ENCODE measurements around the gene NTRK3.

- TF ChIP-seq, protein P1, sequence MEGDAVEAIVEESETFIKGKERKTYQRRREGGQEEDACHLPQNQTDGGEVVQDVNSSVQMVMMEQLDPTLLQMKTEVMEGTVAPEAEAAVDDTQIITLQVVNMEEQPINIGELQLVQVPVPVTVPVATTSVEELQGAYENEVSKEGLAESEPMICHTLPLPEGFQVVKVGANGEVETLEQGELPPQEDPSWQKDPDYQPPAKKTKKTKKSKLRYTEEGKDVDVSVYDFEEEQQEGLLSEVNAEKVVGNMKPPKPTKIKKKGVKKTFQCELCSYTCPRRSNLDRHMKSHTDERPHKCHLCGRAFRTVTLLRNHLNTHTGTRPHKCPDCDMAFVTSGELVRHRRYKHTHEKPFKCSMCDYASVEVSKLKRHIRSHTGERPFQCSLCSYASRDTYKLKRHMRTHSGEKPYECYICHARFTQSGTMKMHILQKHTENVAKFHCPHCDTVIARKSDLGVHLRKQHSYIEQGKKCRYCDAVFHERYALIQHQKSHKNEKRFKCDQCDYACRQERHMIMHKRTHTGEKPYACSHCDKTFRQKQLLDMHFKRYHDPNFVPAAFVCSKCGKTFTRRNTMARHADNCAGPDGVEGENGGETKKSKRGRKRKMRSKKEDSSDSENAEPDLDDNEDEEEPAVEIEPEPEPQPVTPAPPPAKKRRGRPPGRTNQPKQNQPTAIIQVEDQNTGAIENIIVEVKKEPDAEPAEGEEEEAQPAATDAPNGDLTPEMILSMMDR (IDR thresholded peaks at IDR 0.05), result no peak
- no peak for TF ChIP-seq POLR2A (IDR thresholded peaks at IDR 0.05)
Observed at GRCh38 chr15:88057836-88058235, 198.7 kb downstream of the NTRK3 start.
